Sigmoid colon (tissue), 3 donors: ENCODE data around the gene PATL2.

Experiments used
- CTCF ChIP-seq, 4 experiments: fragments of 450-650 bp in 3 of 4; fragments of 200-600 bp in 1 of 4; IDR thresholded peaks; one replicate each; pipeline ENCODE4 v1.5.1; 2016 to 2019; ENCODE audit warnings: antibody characterized with exemption in 4 of 4, mild to moderate bottlenecking in 3 of 4, moderate library complexity in 2 of 4
- POLR2A ChIP-seq, 2 donors: fragments of 450-650 bp; IDR thresholded peaks; one replicate each; pipeline ENCODE4 v1.6.1; 2016; ENCODE audit warnings: antibody characterized with exemption in 2 of 2, mild to moderate bottlenecking in 2 of 2, moderate library complexity in 2 of 2

GRCh38 chr15:44719293-44719999 is 8.3 kb upstream of the PATL2 start:
- TF ChIP-seq POLR2A (IDR thresholded peaks at IDR 0.05), result no peak
- no peak for TF ChIP-seq CTCF (IDR thresholded peaks at IDR 0.05)
